ENCODE results near the gene ME2. TPM values are rescaled to one million over a fixed set of nuclear protein-coding genes. Genes with fewer than 3 reads are reported as not detected.
"Not testable (repeated sequence)": the region's sequence is repeated elsewhere in the genome, so short reads cannot be mapped to it uniquely, and the experiment has no call there.

ME2 gene
- total RNA-seq, 2 donors from 2014 or later = 56.1 to 78.3 TPM

DNA sequence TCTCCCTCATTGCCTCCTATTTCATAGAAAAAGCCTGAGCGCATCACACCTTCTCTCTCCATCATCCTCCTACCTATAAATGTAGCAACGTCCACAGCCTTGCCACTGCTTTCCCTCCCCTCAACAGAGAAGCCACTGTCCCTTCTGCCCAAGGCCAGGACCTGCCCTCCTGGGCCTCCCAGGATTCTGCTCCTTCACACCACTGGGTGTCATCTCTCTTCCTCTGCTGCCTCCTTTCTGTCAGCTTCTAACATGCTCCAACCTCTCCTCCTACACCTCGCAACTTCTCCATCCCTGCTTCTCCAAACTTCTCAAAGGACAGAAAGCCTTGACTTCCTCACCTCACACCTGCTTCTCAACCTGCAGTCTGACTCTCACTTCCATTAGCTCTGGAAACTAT lies 21.2 kb upstream of the ME2 start:
- ATAC-seq (no peak), DNase-seq (no peak)
- intact Hi-C loops (cut with DNase I, micrococcal nuclease) = no loop called here

DNA sequence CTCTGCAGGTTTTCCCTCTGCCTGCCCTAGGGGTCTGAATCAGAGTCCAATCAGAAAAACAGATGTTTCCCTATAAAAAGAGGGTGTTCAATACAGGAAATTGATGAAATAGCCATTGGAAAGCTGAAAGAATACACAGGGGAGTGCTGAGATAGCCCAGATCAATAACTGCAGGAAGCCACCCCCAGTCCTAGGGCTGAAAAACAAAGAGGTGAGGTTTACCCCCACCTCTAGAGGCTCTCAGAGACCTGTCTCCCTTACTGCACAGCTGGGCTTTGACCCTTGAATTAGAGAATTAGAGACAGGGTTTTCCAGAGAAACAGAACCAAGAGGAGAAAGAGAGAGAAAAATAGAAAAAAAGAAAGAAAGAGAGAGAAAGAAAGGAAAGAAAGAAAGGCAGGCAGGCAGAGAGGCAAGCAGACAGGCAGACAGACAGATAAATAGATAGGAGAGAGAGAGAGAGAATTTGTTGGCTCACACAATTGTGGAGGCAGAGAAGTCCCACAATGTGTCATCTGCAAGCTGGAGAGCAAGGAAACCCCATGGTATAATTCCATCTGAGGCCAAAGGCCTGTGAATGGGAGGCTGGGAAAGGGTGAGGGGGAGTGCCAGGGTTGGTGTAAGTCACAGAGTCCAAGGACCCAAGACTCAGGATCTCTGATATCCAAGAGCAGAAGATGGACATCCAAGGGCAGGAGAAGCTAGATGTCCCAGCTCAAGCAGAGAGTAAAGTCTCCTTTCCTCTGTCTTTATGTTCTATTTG lies 18.9 kb upstream of the ME2 start:
- DNase-seq (no peak), ATAC-seq (no peak)
- intact Hi-C loops (cut with DNase I, micrococcal nuclease) = no loop called here

DNA sequence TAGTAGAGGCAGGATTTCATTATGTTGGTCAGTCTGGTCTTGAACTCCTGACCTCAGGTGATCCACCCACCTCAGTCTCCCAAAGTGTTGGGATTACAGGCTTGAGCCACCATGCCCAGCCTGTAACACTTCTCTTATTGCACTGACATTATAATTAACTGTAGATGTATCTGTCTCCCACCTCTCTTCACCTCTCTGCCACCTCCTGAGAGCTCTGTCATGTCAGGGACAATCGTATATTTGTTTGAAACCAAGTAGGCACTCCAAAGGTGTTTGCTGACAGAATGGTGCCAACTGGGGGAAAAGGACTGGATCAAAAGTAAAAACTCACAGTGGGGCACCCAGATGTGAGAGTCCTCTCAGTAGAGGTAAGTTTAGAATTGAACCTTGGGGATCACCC lies 17.3 kb upstream of the ME2 start:
- ATAC-seq = no peak
- intact Hi-C loops (cut with DNase I, micrococcal nuclease) = no loop called here
- no peak for DNase-seq

DNA sequence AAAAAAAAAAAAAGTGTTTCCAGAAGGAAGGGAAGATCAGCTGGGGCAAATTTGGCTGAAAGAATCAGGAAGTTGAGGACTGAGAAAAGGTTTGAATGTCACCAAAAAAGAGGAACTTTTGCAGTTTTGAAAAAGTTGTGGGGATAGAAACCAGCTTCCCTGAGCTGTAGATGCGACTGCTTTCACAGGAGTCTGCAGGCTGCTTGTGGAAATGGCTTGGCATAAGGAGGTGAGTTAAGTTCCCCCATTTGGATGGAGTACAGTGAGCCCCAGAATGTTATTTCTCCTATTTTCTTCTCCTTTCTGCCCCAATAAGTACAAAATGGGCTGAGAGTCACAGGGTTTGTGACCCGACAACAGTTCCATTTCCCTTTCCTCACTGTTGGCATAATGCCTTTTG lies 16.5 kb upstream of the ME2 start:
- DNase-seq = no peak
- intact Hi-C loops (cut with DNase I, micrococcal nuclease) = no loop called here
- no peak for ATAC-seq

DNA sequence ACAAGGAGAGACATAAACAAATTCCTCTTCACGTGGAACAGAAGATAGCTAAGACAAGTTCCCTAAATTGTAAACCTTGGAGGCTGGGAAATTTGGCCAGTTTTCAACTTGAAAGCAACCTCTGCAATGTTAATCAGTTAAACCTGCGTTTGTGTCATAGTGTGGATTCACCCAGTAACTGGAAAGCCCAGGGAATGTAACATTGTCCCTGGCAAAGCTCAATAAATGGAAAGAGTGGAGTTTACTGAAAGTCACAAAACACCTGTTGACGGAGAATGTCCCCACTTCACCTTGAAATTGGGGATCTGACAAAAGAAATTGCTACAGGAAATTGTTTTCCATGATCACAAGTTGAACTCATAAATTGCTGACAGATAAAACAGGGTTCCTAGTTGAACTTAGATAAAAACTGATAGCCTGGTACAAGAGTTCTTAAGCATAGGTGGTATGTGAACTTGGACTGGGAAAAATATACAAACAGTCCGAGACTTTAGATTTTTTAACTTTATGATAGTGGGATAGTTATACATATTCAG lies 15.0 kb upstream of the ME2 start:
- intact Hi-C loops (cut with DNase I, micrococcal nuclease) = no loop called here
- no peak for ATAC-seq
- DNase-seq = no peak

DNA sequence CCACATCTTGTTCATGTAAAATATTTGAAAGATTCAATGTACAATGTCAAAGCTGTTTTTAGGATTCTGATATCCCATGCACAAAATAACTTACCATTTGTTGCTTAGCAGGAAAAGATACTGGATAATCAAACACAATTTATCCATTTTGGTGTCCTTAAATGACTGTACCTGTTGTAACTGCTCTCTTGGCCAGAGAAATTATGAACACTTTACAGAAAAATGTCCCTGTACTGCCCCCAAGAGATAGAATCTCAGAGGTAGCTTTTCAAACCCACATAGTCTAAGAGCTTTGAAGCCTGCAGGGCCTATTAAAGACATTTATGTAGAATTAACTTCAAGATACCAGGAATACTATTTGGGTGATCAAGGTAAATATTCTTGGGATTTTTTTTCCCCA lies 12.2 kb upstream of the ME2 start:
- intact Hi-C loops (cut with DNase I, micrococcal nuclease) = no loop called here
- ATAC-seq = peak; percentile 48
- DNase-seq = no peak

DNA sequence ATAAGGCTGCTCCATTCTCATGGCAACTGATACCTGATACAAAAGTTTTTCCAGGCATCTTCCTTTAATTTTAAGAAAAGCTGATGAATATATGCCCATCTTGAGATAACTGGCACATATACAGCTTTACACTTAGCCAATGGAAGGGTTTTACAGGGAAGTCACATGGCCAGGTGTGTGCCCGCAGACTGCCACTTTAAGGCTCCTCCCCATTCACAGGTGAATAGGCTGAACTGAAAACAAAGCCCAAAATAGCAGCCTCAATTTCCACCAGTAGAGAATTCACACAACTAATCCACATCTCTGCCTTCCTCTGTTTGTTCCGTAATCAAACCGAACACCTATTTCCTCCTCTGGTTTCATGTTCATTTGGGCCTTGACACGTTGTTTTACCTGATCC lies 9.8 kb upstream of the ME2 start:
- ATAC-seq = peak; percentile 76
- intact Hi-C loops (cut with DNase I, micrococcal nuclease) = no loop called here
- DNase-seq = no peak

DNA sequence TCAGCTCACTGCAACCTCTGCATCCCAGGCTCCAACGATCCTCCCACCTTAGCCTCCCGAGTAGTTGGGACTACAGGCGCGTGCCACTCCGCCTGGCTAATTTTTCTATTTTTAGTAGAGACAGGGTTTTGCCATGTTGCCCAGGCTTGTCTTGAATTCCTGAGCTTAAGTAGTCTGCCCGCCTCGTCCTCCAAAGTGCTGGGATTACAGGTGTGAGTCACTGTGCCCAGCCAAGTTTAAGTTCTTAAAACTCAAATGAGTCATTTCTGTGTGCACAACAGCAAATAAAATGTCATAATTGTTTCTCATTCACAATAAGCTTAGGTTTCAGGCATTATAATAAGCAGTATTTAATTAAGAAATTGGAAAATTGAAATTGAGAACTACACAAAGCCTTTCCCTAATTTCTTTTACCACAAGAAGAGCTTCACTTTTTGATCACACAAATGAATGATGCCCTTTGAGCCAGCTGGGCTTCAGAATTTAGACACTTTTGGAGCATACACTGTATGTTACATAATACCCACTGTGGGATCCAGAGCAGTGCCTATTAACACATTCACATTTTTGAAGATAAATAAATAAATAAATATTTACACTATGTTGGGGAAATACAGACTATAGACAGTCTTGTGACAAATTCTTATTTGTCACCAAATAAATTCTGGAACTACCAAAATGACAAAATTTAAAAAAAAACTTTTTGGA lies 8.6 kb upstream of the ME2 start:
- no peak for DNase-seq
- peak; percentile 55 for ATAC-seq
- intact Hi-C loops (cut with DNase I, micrococcal nuclease) = no loop called here

DNA sequence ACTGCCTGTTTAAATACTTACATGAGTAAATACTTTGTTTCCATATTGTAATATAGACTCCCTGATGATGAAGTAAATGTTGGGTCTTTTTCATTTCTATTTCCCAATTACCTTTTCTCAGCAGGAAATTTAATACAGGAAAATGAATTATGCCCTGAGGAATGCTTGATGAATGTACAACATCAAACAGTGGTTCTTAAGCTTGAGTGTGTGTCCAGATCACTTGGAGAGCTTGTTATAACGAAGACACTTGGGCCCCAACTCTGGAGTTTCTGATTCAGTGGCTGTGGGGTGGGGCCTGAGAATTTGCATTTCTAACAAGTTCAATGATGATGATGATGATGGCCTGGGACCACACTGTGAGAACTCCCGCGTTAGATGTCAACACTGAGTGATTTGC lies 7.1 kb upstream of the ME2 start:
- no peak for ATAC-seq
- DNase-seq = no peak
- intact Hi-C loops (cut with DNase I, micrococcal nuclease) = no loop called here

DNA sequence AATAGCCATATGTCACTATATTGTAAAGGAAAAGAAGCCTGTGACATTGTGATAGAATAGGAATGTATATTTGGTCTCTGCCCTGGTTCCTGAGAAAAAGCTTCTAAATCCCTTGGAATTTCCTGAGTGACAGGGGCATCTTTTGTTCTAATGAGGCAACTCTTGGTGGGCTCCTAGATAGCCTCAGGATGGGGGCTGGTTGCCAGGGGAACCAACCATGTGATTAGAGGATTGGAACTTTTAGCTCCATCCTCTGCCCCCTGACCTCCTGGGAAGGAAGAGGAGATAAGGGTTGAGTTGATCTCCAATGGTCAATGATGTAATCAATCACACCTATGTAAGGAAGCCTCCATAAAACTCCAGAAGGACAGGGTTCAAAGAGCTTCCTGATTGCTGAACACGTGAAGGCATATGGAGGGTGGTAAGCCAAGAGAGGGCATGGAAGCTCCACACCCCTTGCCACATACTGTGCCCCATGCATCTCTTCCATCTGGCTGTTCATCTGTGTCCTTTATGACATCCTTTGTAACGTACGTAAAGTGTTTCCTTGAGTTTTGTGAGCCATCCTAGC lies 2.9 kb upstream of the ME2 start:
- peak; percentile 45 for ATAC-seq
- DNase-seq = peak in 1 of 2 donors; percentile 39

DNA sequence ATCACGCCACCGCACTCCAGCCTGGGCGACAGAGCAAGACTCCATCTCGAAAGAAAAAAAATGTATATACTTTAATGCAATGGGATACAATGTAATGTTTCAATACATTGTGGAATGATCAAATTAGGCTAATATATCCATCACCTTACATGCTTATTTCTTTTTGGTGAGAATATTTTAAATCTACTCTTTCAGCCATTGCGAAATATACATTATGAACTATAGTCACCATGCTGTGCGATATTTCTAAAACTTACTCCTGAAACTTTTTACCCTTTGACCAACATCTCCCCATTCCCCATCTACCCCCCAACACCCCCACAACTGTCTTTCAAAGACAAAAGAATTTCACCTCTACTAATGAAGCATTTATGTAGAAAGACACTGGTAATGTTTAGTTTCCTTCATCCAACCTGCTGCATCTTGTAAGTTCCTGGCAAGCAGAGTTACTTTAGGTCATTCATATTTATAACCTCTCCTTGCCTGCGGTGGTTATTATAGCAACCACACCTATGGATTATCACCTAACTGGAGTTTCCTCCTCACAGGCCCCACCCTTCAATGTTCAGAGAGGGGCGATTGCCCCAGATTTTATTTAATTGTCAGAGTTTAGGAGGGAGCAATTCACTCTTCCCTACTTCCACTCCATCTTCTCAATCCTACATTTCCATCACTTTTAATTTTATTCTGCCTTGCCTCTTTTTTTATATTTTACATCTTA lies 1.2 kb upstream of the ME2 start:
- DNase-seq = peak in 1 of 2 donors; percentile 45
- intact Hi-C loops (cut with DNase I, micrococcal nuclease) = no loop called here
- peak; percentile 69 for ATAC-seq

More for the DNA sequence above, 2.9 kb upstream of the ME2 start:
- intact Hi-C loops (cut with DNase I, micrococcal nuclease) = no loop called here

DNA sequence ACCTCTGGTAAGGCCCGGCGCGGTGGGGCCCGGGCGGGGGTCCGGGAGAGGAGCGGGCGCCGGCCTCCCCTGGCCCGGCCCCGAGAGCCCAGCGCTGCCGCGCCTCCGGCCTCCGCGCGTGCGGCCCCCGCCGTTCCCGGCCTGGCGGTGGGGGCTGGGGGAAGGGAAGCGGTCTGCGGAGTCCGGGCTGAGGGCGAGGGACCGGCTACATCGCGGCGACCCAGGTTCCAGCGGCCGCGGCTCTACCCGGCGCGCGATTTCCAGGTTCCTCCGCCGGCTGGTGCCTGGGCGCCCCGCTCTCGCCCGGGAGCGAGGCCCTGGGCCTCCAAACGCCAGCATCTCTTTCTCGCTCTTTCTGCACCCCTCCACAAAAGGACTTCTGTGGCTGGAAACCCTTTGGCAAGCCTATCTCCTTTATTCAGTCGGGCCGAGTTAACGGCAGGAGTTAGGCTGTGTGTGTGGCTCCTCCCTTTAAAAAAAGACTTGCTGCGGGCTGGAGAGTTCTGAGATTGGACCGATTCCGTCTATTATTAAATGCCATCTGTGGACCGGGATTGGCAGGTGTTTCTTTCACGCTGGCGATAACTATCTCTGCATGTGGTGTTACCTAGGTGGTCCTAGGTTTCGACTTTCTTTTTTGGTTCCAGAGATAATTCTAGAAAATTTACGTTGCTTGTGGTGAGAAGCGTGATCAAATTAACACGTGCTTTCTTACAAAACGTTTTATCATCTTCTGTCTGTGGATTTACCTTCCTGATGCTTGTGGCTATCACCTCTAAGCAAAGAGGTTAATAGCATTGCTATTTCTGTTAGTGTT lies 592 bp downstream of the ME2 start:
- intact Hi-C loops (cut with DNase I, micrococcal nuclease) = loop anchor here in 1 of 2 donors (10.0 kb wide), 1 partner anchor 165 kb away; no protein-coding TSS in a partner anchor
- DNase-seq (peak in 1 of 2 donors; percentile 31), ATAC-seq (no peak)

DNA sequence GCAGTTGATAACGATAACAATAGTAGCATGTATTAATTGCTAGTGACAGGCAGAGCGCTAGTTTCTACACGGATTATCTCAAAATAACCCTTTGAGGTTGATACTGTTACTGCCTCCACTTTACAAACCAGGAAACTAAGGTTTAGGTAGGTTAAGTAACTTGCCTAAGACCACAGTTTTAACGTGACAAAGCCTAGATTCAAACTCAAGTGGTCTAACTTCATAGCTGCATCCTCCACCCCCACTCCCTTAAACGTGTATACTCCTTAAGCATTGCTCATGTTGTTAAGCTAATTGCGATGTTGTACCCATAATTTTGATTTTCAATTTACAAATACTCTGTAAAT lies 1.2 kb downstream of the ME2 start:
- intact Hi-C loops (cut with DNase I, micrococcal nuclease) = loop anchor here in 1 of 2 donors (10.0 kb wide), 1 partner anchor 165 kb away; no protein-coding TSS in a partner anchor
- no peak for ATAC-seq
- DNase-seq = no peak

DNA sequence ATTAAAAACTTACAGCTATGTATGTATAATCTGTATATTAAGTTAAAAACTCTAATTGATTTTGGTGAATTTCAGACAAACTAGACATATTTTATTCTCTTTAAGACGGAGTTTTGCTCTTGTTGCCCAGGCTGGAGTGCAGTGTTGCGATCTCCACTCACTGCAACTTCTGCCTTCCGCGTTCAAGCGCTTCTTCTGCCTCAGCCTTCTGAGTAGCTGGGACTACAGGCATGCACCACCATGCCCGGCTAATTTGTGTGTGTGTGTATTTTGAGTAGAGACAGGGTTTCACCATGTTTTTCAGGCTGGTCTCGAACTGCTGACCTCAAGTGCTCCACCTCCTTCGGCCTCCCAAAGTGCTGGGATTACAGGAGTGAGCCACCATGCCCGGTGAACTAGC lies 2.0 kb downstream of the ME2 start:
- ATAC-seq, DNase-seq: not testable (repeated sequence)
- intact Hi-C loops (cut with DNase I, micrococcal nuclease) = loop anchor here in 1 of 2 donors (10.0 kb wide), 1 partner anchor 164 kb away; no protein-coding TSS in a partner anchor

DNA sequence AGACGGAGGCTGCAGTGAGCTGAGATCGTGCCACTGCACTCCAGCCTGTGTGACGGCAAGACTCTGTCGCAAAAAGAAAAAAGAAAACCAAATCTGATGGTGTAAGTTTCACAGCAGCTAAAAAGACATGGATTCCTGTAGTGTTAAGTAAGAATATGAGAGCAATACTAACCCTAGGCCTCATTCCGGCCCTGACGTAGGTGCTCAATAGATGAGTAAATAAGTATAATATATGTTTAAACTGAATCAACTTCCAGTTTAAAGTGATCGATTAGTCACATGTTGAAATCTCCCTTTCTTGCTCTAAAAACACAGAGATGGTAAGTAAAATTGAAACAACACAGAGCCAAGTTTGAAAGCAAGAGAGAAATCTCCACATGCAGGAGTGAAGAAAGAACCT lies 8.0 kb downstream of the ME2 start:
- DNase-seq (no peak), ATAC-seq (no peak)
- intact Hi-C loops (cut with DNase I, micrococcal nuclease) = loop anchor here in 1 of 2 donors (10.0 kb wide), 1 partner anchor 158 kb away; no protein-coding TSS in a partner anchor

DNA sequence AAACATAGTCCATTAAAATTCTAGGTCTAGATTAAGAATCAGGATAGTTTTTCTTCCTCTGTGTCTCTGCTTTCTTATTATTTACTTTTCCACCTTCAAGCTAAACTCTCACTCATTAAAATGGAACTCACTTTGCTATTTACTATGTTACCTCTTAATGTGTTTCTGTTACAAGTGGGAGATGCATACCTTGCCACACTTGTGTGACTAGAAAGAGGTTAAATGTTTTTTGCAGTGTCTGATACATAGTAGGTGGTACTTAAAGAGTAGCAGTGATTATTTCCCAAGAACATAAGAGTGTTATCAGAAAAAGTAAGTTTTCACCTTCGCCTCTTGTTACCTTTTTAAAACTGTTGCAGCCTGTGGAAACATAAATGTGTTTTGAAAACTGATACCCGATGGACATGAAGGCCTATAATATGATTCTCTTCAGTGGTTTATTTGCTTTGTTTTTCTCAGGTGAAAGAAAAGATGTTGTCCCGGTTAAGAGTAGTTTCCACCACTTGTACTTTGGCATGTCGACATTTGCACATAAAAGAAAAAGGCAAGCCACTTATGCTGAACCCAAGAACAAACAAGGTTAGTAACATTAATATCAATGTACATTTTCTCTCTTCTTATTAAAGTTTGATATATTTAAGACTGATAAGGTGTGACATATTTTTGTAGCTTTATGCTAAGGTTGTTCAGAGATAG lies 16.6 kb downstream of the ME2 start:
- intact Hi-C loops (cut with DNase I, micrococcal nuclease) = no loop called here
- ATAC-seq = no peak
- DNase-seq = no peak

DNA sequence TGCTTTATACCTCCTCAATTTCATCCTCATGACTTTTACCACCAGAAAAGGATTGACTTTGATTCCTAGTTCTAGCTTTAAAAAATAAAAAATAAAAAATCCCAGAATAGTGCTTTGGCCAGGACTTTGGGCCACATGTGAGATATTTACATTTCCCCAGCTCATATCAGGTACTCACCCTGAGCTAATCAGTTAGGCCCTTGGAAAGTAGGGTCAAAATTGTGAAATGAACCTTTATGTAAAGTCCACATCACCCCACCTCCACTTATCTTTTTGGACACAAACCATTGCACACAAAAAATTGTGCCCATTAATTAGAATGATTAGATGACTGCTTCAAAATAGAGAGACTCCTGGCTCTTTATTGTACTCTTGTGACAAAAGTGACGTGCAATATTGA lies 17.2 kb downstream of the ME2 start:
- intact Hi-C loops (cut with DNase I, micrococcal nuclease) = no loop called here
- DNase-seq (no peak), ATAC-seq (no peak)

DNA sequence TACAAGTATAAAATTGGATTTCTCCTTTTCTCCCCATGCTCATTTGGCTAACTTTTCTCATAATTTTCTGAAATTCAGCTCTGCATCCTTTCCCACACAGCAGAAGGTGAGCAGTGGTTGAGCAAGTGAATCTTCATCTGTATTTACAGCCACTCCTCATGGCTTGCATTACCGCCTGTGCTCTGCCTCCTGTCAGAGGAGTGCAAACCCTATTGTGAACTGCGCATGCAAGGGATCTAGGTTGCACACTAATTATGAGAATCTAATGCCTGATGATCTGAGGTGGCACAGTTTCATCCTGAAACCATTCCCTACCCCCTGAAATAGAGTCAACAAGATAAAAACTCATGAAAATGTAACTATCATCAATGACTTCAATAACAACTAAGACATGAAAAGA lies 20.0 kb downstream of the ME2 start:
- no peak for DNase-seq
- intact Hi-C loops (cut with DNase I, micrococcal nuclease) = no loop called here
- no peak for ATAC-seq

Measured in left colon (tissue), 2 donors.